Vagina (tissue), 2 donors: Measurements from ENCODE around the gene TTC33.

Experiments used
- POLR2A ChIP-seq, 2 donors: fragments of 450-650 bp; IDR thresholded peaks; one replicate each; pipeline ENCODE4 v1.6.1; 2017; ENCODE audit warnings: antibody characterized with exemption in 2 of 2, mild to moderate bottlenecking in 2 of 2, moderate library complexity in 2 of 2
- POLR2AphosphoS5 ChIP-seq, 2 donors: sonication (generic); formaldehyde crosslinking; IDR thresholded peaks; one replicate each; pipeline ENCODE4 v1.9.0; 2017; ENCODE audit warnings: antibody characterized with exemption in 2 of 2, mild to moderate bottlenecking in 2 of 2, low read depth in 1 of 2; ENCODE audit not compliant: insufficient read depth in 1 of 2
- TF ChIP-seq, protein P1 (sequence below), 3 experiments: fragments of 450-650 bp in 2 of 3; fragments of 200-600 bp in 1 of 3; sonication (generic) in 1 of 3; IDR thresholded peaks; one replicate each; pipeline ENCODE4 v1.5.1; 2017 to 2019; ENCODE audit warnings: antibody characterized with exemption in 3 of 3, mild to moderate bottlenecking in 2 of 3, moderate library complexity in 2 of 3

DNA sequence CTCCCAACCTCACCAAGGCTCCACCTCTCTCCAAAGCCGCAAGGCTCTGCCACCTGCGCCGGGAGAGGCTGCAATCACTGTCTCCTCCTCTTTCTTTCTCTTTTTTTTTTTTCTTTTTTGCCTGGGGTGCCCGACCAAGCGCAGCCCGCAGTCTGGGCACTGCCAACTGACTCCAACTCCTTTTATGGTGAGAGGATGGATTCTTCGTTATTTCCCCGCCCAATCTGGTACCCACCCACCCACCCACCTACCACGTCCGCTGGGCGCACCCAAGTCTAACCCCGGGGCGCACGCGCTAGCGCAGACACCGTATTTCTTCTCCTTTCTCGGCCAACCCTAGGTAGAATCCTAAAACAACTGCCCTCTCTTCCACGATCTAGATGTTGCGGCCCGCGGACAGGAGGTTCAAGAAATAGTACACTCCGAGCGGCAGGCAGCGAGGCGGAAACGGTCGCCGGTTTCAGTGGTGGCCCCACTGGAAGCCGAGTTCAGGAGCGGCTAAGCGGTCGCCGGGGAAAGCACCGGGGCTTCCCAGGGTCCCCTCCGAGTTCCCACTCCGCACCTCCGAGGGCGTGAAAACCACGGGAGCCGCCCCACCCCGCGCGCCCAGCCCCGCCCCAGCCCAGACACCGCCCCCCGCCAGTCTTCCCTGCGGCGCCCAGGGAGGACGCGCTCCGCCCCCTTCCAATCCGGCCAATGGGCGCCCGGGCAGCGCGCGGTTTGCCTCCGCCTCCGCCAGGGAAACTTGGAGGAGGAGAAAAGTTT lies 76.4 kb downstream of the TTC33 start:
- TF ChIP-seq, protein P1, sequence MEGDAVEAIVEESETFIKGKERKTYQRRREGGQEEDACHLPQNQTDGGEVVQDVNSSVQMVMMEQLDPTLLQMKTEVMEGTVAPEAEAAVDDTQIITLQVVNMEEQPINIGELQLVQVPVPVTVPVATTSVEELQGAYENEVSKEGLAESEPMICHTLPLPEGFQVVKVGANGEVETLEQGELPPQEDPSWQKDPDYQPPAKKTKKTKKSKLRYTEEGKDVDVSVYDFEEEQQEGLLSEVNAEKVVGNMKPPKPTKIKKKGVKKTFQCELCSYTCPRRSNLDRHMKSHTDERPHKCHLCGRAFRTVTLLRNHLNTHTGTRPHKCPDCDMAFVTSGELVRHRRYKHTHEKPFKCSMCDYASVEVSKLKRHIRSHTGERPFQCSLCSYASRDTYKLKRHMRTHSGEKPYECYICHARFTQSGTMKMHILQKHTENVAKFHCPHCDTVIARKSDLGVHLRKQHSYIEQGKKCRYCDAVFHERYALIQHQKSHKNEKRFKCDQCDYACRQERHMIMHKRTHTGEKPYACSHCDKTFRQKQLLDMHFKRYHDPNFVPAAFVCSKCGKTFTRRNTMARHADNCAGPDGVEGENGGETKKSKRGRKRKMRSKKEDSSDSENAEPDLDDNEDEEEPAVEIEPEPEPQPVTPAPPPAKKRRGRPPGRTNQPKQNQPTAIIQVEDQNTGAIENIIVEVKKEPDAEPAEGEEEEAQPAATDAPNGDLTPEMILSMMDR (IDR thresholded peaks at IDR 0.05), result no peak
- TF ChIP-seq POLR2A (IDR thresholded peaks at IDR 0.05), result no peak
- TF ChIP-seq POLR2AphosphoS5 (IDR thresholded peaks at IDR 0.05; ENCODE audit: insufficient read depth in 1 of 2, low read depth in 1 of 2), result peak in 1 of 2 donors; percentile 68
